Lung microvascular endothelial cell (primary cell): ENCODE data around the gene SH2D6. TPM values are rescaled to one million over a fixed set of nuclear protein-coding genes. Genes with fewer than 3 reads are reported as not detected.
"Not testable (repeated sequence)": the region's sequence is repeated elsewhere in the genome, so short reads cannot be mapped to it uniquely, and the experiment has no call there.

Experiments used
- DNase-seq, 2 donors: peaks; one replicate each; pipeline versions ENCODE4 v3.0.0 to v3.0.0-alpha.2; 2010; ENCODE audit warnings: low read depth in 2 of 2
- total RNA-seq: library from RNA; depleted of rRNA; stranded (reverse); fragments of >200 nt; gene quantifications from 2 replicates; pipeline ENCODE4 v1.2.1, GENCODE V29; 2014

The SH2D6 gene
- total RNA-seq, 1 donor from 2014 or later = not detected

GRCh38 chr2:85398426-85399182 lies 19.9 kb upstream of the SH2D6 start:
- DNase-seq = no peak

DNA sequence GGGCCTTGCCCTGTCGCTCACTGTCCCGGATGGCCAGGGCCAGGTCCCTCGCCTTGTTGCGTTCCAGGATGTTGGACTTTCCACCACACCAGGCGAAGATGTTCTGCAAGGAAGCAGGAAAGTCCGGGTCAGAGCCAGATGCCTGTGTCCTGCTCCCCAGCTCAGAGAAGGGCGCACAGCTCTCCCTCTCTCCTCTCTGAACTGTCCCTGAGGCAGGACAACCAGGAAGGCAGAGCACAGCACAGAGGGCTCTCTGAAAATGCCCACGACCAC lies 19.4 kb upstream of the SH2D6 start:
- DNase-seq = no peak

DNA sequence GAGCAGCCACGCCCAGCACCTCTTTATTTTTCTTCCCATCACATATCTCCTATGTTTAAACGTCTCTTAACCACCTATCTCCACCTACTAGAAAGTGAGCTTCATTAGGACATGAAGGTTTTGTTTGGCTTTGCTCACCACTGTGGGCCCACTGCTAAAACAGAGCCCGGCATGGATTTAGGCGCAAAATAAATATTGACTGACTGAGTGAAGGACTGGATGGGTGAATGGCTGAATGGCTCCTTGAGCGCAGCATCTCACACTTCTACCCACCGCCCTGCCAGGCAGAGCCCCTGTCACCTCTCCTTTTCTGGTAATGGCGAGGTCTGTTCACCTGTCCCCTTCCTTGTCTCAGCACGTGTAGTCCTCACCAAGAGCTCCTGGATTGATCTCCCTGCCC lies 18.5 kb upstream of the SH2D6 start:
- DNase-seq = no peak

DNA sequence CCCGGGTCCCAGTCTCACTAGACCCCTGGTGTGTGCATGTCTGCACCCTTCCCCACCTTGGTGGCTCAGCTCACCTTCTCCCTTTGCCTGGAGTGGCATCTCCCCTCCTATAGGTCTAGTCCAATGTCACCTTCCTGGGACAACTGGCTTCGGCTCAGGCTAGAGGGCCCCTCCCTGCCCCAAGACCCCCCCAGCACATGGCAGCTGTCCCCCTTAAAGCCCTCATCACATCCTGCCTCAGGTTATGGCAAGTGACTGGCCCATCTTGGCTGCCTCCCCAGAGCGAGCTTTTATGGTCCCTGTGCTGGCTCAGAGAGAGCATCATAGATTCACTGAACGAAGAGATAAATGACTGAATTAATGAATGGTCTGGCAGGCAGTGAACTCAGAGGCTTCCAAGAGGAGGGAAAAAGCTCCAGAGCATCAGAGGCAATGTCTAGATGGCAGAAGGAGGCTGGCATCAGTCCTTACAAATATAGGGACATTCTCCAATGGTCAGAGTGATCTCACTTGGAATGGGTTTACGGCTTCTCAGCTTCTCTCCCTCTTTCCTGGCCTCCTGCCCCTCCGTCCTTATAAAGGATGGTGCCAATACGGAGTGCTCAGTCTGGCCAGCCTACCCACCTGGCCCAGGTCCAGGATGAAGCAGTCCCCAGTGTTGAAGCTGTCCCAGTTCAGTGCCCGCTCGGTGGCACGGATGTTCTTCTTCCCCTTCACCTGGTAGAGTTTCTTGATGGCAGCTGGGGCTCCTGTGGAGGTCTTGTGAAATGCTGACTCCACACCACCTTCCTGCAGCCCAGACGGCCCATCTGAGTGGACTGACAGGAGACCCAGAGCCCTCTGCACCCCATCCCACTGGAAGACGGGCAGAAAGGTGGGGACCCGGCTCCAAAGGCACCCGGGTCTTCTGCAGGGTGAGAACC lies 17.7 kb upstream of the SH2D6 start:
- DNase-seq = no peak

GRCh38 chr2:85401464-85401805 lies 17.1 kb upstream of the SH2D6 start:
- DNase-seq = no peak

GRCh38 chr2:85401844-85402243 lies 16.7 kb upstream of the SH2D6 start:
- no peak for DNase-seq

DNA sequence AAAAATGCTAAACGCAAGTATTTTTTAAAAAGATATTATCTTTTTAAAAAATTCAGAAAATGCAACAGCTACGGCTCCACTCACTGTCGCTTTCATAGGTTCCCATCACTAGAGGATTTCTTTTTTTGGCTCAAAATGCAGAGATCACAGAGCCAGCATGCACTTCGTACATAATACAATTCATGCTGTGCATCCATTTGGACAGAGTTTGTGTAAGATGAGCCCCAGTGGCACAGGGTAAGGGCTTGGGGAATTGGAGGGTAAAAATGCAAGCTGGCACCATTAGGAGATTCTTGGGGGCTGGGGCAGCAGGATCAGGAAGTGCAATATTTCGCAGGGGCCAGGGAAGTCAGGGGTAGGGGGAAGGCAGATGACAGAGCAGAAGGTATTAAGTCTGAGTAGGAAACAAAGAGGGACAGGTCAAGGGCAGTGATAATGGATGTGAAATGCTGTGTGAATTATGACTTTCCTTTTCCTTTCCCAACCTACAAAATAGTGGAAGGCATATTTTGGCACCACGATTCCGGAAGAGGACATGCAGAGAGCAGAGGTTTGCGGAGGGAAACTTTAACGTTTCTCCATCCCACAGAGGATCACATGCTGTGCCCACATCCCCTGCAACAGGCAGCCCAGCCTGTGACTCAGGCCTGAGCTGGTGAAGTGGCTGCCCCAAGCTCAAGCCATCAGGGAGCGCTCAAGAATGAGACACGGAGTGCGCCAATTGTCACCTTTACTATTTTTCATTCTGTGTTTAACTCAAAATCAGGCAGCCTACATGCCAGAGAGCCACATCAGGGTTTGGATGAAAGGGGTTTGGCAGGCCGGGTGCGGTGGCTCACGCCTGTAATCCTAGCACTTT lies 13.1 kb upstream of the SH2D6 start:
- peak; percentile 38 to 89 for DNase-seq

GRCh38 chr2:85409845-85410583 lies 8.5 kb upstream of the SH2D6 start, which contains the start of gene CAPG:
TSS of gene CAPG (minus strand) at chr2:85410366. CDS start at chr2:85402145, 8,221 bp downstream.
- no peak for DNase-seq

- DNase-seq = no peak
Observed at GRCh38 chr2:85410584-85411404, 7.7 kb upstream of the SH2D6 start.

DNA sequence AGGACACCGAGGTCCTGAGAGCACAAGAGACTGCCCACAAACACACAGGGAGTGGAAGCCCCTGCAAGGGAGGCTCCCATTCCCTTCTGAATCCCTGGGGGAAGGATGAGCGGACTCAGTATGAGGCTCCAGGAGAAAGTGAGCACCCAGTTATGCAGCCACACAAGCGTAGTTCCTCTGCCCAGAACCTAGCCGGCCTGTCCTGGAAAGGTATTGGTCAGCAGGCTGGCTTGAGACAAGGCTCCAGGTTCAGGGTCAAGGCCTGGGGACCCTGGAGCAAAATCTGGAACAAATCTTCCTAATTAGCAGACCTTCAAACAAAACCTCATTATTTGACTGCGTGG lies 7.1 kb upstream of the SH2D6 start:
- DNase-seq = no peak

GRCh38 chr2:85413592-85414420 lies 4.7 kb upstream of the SH2D6 start:
- peak; percentile 40 for DNase-seq

- DNase-seq = not testable (repeated sequence)
Observed at GRCh38 chr2:85414421-85414759, 4.1 kb upstream of the SH2D6 start.

GRCh38 chr2:85414761-85415553 lies 3.6 kb upstream of the SH2D6 start:
- no peak for DNase-seq

DNA sequence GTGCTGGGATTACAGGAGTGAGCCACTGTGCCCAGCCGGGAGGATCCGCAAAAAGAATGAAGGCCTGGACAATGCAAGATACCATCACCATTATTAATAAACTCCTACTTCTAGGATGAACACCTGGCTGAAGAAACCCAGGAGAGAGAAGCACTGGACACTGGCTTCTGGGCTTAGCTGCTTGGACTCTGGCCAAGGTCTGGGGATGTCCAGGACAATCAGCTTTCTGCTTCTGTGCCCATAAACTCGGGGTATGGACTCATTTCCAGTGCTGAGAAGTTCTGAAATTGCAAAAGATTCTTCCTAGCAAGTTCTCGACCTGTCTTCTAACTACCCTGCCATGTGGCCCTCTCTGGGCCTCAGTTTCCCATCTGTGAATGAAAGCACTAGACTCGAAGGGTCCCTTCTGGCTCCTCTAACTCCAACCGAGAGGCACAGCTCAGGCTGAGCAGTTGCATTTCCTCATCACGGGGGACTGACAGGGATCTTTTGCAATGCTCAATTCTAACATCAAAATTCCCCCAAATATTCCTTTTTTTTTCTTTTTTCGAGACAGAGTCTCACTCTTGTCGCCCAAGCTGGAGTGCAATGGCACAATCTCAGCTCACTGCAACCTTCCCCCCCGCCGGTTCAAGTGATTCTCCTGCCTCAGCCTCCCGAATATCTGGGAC lies 2.4 kb upstream of the SH2D6 start:
- no peak for DNase-seq

GRCh38 chr2:85419009-85419675 lies 628 bp downstream of the SH2D6 start:
- DNase-seq = no peak

GRCh38 chr2:85420536-85421259 lies 2.2 kb downstream of the SH2D6 start:
- peak; percentile 69 to 84 for DNase-seq
